ENCODE results near the gene RETREG3. TPM values are rescaled to one million over a fixed set of nuclear protein-coding genes. Genes with fewer than 3 reads are reported as not detected.

Gene RETREG3
- total and polyA plus RNA-seq, 2 experiments from 2014 or later, result 36.3 to 66.7 TPM

- WGBS, 2 experiments (ENCODE audit: low coverage in 1 of 2, low lambda C conversion rate in 2 of 2, missing lambda C conversion rate in 2 of 2), result 90% methylated on average over 3 of the region's 3 CpGs
- Histone ChIP-seq H3K4me2 (ENCODE audit: unreplicated experiment) (no peak overlapping the region), H2AFZ (no peak overlapping the region), H3K9me3 (ENCODE audit: low read depth) (no peaks in the 10 kb centered on the region), H3K4me3 (no peak overlapping the region), H3K79me2 (ENCODE audit: insufficient read depth) (peaks cover 98% of the 10 kb centered on the region), H3K4me1 (ENCODE audit: insufficient read depth) (no peaks in the 10 kb centered on the region), H3K27ac (no peak overlapping the region), H3K36me3 (ENCODE audit: low read depth) (peaks cover 8% of the 10 kb centered on the region), H3K27me3 (replicated peaks; ENCODE audit: insufficient read depth) (no peaks in the 10 kb centered on the region), H4K20me1 (ENCODE audit: insufficient read depth) (peaks cover 6% of the 10 kb centered on the region; the same call in 1 of the 2 replicates), H3K9ac (no peak overlapping the region), H3F3A (ENCODE audit: insufficient read depth) (0 out of 2 replicates have a peak, but pooled peaks cover 6% of the 10 kb centered on the region), H3K9me2 (ENCODE audit: insufficient read depth) (no peaks in the 10 kb centered on the region)
- TF ChIP-seq EZH2phosphoT487 (IDR thresholded peaks at IDR 0.05; ENCODE audit: insufficient read depth, low read depth) (no peak), EZH2 (IDR thresholded peaks at IDR 0.05; ENCODE audit: insufficient read depth, poor library complexity, severe bottlenecking) (no peak)
- in situ Hi-C loops (cut with MboI), result no loop called here
- DNase-seq, result no peak
Observed at GRCh38 chr17:42596386-42596785, 12.8 kb downstream of the RETREG3 start.

DNA sequence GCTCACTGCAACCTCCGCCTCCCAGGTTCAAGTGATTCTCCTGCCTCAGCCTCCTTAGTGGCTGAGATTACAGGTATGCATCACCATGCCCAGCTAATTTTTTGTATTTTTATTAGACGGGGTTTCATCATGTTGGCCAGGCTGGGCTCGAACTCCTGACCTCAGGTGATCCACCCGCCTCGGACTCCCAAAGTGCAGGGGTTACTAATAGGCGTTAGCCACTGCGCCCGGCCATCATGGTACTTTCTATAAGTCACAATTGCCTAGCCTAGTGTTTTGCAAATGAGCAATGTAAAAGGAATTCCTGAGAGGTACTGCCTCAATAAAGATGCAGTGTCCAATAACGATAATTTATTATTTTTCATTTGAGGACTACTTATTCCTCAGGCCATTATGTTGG, 17.8 kb downstream of the RETREG3 start:
- Histone ChIP-seq H2AFZ (no peak overlapping the region), H3K4me2 (ENCODE audit: unreplicated experiment) (no peak overlapping the region), H3K4me1 (ENCODE audit: insufficient read depth) (no peaks in the 10 kb centered on the region), H3K9me2 (ENCODE audit: insufficient read depth) (no peaks in the 10 kb centered on the region), H3F3A (ENCODE audit: insufficient read depth) (0 out of 2 replicates have a peak, but pooled peaks cover 5% of the 10 kb centered on the region), H3K4me3 (no peak overlapping the region), H4K20me1 (ENCODE audit: insufficient read depth) (no peaks in the 10 kb centered on the region; the same call in 1 of the 2 replicates), H3K27ac (no peak overlapping the region), H3K79me2 (ENCODE audit: insufficient read depth) (peaks cover 82% of the 10 kb centered on the region), H3K36me3 (ENCODE audit: low read depth) (peaks cover 40% of the 10 kb centered on the region), H3K9ac (no peak overlapping the region), H3K9me3 (ENCODE audit: low read depth) (no peaks in the 10 kb centered on the region), H3K27me3 (replicated peaks; ENCODE audit: insufficient read depth) (no peaks in the 10 kb centered on the region)
- WGBS, 2 experiments (ENCODE audit: low coverage in 1 of 2, low lambda C conversion rate in 2 of 2, missing lambda C conversion rate in 2 of 2), result 97 to 98% methylated on average over 9 of the region's 9 CpGs
- no peak for TF ChIP-seq EZH2 (IDR thresholded peaks at IDR 0.05; ENCODE audit: insufficient read depth, poor library complexity, severe bottlenecking)
- TF ChIP-seq EZH2phosphoT487 (IDR thresholded peaks at IDR 0.05; ENCODE audit: insufficient read depth, low read depth), result no peak
- in situ Hi-C loops (cut with MboI), result no loop called here
- no peak for DNase-seq

DNA sequence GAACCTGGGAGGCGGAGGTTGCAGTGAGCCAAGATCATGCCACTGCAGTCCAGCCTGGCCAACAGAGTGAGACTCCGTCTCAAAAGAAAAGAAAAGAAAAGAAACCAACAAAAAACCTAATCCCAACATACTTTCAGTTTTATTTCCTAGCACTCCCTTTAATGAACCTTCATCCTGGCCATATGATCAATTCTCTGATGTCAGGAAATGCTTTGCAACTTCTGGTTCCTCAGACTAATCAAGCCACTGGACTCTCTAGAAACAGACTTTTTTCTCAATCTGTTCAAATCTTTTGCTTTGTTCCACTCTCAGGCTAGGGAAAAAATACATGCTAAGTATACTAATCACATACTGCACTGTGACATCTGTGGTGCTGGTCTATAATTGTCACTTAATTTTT, 18.3 kb downstream of the RETREG3 start:
- peaks cover 76% of the 10 kb centered on the region for H3K79me2 ChIP-seq (ENCODE audit: insufficient read depth)
- in situ Hi-C loops (cut with MboI), result no loop called here

DNA sequence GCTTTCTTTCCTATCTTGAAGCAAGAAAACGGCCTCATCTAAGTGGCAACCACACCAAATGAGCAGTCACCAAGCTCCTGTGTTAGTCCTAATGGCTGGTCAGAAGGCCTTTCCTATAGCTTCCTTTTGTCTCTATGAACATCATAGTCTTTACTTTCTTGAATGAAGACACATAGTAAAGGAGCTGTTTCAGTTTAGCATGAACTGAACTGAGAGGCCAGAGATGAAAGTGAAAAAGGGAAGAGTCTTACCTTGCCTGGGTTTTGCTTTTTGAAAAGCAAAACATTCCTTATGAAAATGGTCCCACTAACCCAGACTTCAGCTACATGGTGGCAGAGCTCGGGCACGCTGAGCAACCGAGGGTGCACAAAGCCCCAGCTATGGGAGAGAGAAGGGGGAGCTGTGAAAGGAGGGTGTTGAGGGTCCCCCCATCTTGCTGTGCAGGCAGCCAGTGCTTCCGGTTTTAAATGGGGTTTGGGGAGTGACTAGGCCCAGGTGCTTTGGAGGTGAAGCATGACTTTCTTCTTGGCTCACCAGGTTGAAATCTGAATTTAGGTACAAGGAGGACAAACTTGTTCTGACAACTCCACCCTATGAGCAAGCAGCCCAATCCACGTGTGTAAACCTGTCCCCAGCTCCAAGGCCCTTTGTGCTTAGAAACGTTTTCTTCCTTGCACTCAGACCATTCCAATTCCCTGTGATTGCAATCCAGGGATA, 22.5 kb downstream of the RETREG3 start:
- no peak for DNase-seq

More for the DNA sequence above, 18.3 kb downstream of the RETREG3 start:
- Histone ChIP-seq H3K27me3 (replicated peaks; ENCODE audit: insufficient read depth) (no peaks in the 10 kb centered on the region), H3K4me3 (no peak overlapping the region), H3K9ac (no peak overlapping the region), H4K20me1 (ENCODE audit: insufficient read depth) (no peaks in the 10 kb centered on the region), H3K27ac (no peak overlapping the region), H3F3A (ENCODE audit: insufficient read depth) (0 out of 2 replicates have a peak, but pooled peaks cover 5% of the 10 kb centered on the region), H3K4me1 (ENCODE audit: insufficient read depth) (no peaks in the 10 kb centered on the region), H3K9me3 (ENCODE audit: low read depth) (no peaks in the 10 kb centered on the region), H3K4me2 (ENCODE audit: unreplicated experiment) (no peak overlapping the region), H3K9me2 (ENCODE audit: insufficient read depth) (no peaks in the 10 kb centered on the region), H2AFZ (no peak overlapping the region), H3K36me3 (ENCODE audit: low read depth) (peaks cover 41% of the 10 kb centered on the region)
- WGBS, 2 experiments (ENCODE audit: low coverage in 1 of 2, low lambda C conversion rate in 2 of 2, missing lambda C conversion rate in 2 of 2), result 85 to 100% methylated on average over 2 of the region's 2 CpGs
- TF ChIP-seq EZH2phosphoT487 (IDR thresholded peaks at IDR 0.05; ENCODE audit: insufficient read depth, low read depth) (no peak), EZH2 (IDR thresholded peaks at IDR 0.05; ENCODE audit: insufficient read depth, poor library complexity, severe bottlenecking) (no peak)
- no peak for DNase-seq

More for the DNA sequence above, 22.5 kb downstream of the RETREG3 start:
- no peaks in the 10 kb centered on the region for H4K20me1 ChIP-seq (ENCODE audit: insufficient read depth)
- H3K4me1 ChIP-seq (ENCODE audit: insufficient read depth), result no peaks in the 10 kb centered on the region
- in situ Hi-C loops (cut with MboI), result no loop called here
- WGBS, 2 experiments (ENCODE audit: low coverage in 1 of 2, low lambda C conversion rate in 2 of 2, missing lambda C conversion rate in 2 of 2), result 78 to 80% methylated on average over 7 of the region's 7 CpGs
- no peak overlapping the region for H3K27ac ChIP-seq
- H3K36me3 ChIP-seq (ENCODE audit: low read depth), result peaks cover 70% of the 10 kb centered on the region
- H3K9me3 ChIP-seq (ENCODE audit: low read depth), result no peaks in the 10 kb centered on the region
- 0 out of 2 replicates have a peak, but pooled peaks cover 5% of the 10 kb centered on the region for H3F3A ChIP-seq (ENCODE audit: insufficient read depth)
- H3K27me3 ChIP-seq (replicated peaks; ENCODE audit: insufficient read depth), result no peaks in the 10 kb centered on the region
- no peak for TF ChIP-seq EZH2phosphoT487 (IDR thresholded peaks at IDR 0.05; ENCODE audit: insufficient read depth, low read depth)
- no peak for TF ChIP-seq EZH2 (IDR thresholded peaks at IDR 0.05; ENCODE audit: insufficient read depth, poor library complexity, severe bottlenecking)
- no peak overlapping the region for H3K4me2 ChIP-seq (ENCODE audit: unreplicated experiment)
- H3K9ac ChIP-seq, result no peak overlapping the region
- H3K9me2 ChIP-seq (ENCODE audit: insufficient read depth), result no peaks in the 10 kb centered on the region
- H3K79me2 ChIP-seq (ENCODE audit: insufficient read depth), result peaks cover 34% of the 10 kb centered on the region
- H3K4me3 ChIP-seq, result no peak overlapping the region
- H2AFZ ChIP-seq, result no peak overlapping the region
